Measurements from ENCODE around the gene OR8K5. TPM values are rescaled to one million over a fixed set of nuclear protein-coding genes. Genes with fewer than 3 reads are reported as not detected.
"Not testable (repeated sequence)": the region's sequence is repeated elsewhere in the genome, so short reads cannot be mapped to it uniquely, and the experiment has no call there.

OR8K5 gene
- polyA plus RNA-seq, 1 experiment, result not detected

DNA sequence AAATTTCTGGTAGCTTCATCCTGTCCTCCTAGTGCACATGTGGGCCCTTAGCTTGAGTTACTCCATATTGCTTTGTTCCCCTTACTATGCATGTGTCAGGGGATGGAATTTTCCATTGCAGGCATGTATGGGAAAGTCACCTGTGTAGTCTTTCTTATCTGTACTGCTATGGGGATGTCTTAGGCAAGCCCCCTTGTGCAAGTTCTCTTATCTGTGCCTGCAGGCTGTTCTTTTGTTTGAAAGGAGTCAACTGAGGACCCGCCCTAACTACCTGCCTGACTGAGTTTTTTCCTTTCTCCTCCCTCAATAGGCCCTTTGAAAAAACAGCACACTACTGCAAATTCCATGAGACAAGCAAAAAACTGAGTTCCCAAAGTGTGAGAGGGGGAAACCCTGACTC lies 8.7 kb downstream of the OR8K5 start:
- no peaks in the 10 kb centered on the region for H3K27me3 ChIP-seq (ENCODE audit: control insufficient read depth, insufficient read depth, low read length)
- CTCF ChIA-PET, result no interaction called here
- no peak overlapping the region for H3K27ac ChIP-seq (ENCODE audit: low read depth, low read length)
- POLR2A ChIA-PET, result no interaction called here
- peaks cover 19% of the 10 kb centered on the region for H3K9me3 ChIP-seq (ENCODE audit: control insufficient read depth, insufficient read depth, low read length)
- DNase-seq (ENCODE audit: low read depth, low spot score), result no peak
- TF ChIP-seq, protein P1, sequence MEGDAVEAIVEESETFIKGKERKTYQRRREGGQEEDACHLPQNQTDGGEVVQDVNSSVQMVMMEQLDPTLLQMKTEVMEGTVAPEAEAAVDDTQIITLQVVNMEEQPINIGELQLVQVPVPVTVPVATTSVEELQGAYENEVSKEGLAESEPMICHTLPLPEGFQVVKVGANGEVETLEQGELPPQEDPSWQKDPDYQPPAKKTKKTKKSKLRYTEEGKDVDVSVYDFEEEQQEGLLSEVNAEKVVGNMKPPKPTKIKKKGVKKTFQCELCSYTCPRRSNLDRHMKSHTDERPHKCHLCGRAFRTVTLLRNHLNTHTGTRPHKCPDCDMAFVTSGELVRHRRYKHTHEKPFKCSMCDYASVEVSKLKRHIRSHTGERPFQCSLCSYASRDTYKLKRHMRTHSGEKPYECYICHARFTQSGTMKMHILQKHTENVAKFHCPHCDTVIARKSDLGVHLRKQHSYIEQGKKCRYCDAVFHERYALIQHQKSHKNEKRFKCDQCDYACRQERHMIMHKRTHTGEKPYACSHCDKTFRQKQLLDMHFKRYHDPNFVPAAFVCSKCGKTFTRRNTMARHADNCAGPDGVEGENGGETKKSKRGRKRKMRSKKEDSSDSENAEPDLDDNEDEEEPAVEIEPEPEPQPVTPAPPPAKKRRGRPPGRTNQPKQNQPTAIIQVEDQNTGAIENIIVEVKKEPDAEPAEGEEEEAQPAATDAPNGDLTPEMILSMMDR (IDR thresholded peaks at IDR 0.05; ENCODE audit: low read depth, low read length), result no peak
- no peak overlapping the region for H3K4me3 ChIP-seq (ENCODE audit: low read depth, low read length)

DNA sequence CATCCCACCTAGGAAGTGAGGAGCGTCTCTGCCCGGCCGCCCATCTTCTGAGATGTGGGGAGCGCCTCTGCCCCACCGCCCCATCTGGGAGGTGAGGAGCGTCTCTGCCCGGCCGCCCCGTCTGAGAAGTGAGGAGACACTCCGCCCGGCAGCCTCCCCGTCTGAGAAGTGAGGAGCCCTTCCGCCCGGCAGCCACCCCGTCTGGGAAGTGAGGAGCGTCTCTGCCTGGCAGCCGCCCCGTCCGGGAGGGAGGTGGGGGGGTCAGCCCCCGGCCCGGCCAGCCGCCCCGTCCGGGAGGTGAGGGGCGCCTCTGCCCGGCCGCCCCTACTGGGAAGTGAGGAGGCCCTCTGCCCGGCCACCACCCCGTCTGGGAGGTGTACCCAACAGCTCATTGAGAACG lies 16.4 kb downstream of the OR8K5 start:
- H3K4me3 ChIP-seq (ENCODE audit: low read depth, low read length); CTCF ChIA-PET; POLR2A ChIA-PET: not testable (repeated sequence)

DNA sequence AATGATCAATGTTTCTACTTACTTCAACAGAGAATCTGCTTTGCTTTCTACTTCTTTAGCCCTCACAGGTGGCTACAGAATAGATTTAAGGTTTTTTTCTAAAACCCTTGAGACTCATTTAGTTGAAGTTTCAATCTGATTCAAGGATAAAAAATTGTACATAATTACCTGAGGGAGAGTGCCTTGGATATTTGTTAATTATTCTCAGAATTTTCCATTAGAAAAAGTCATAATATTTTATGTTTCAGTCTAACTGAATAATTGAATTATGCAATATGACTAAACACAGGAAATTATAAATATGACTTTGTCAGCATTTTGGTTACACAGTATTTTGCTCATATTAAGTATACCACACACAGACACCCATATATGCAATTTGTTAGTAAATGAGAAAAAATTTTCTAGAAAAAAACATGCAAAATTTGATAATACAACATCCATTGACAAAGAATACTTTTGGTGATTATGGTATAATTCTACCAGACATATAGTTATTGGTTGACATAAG lies 19.9 kb downstream of the OR8K5 start, which contains the start of gene OR8J3:
TSS of gene OR8J3 (minus strand) at position 51 of the 511 bp plus-strand sequence. CDS start 2,483 bp downstream, outside the sequence.
- TF ChIP-seq, protein P1 (IDR thresholded peaks at IDR 0.05; ENCODE audit: low read depth, low read length), result no peak
- Histone ChIP-seq H3K27ac (ENCODE audit: low read depth, low read length) (no peak within 1 kb of the TSS), H3K4me3 (ENCODE audit: low read depth, low read length) (no peak within 1 kb of the TSS), H3K27me3 (ENCODE audit: control insufficient read depth, insufficient read depth, low read length) (no peaks in the 10 kb centered on the region), H3K9me3 (ENCODE audit: control insufficient read depth, insufficient read depth, low read length) (peaks cover 7% of the 10 kb centered on the region; the same call in 1 of the 2 replicates)
- no peak for DNase-seq (ENCODE audit: low read depth, low spot score)
- ChIA-PET CTCF (no interaction called here), POLR2A (no interaction called here)

More for the DNA sequence above, 16.4 kb downstream of the OR8K5 start:
- H3K27me3 ChIP-seq (ENCODE audit: control insufficient read depth, insufficient read depth, low read length); H3K27ac ChIP-seq (ENCODE audit: low read depth, low read length); DNase-seq (ENCODE audit: low read depth, low spot score); H3K9me3 ChIP-seq (ENCODE audit: control insufficient read depth, insufficient read depth, low read length): not testable (repeated sequence)

DNA sequence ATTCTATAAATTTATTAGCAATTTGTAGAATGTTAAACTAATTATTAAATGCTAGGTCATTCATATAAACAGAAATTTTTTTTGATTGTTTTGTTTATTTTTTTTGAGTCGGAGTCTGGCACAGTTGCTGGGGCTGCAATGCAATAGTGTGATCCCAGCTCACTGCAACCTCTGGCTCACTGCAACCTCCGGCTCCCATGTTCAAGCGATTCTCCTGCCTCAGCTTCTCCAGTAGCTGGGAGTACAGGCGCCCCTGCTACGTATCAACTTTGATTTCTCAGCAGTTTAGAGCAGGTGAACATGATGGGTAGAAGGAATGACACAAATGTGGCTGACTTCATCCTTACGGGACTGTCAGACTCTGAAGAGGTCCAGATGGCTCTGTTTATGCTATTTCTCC lies 38.0 kb downstream of the OR8K5 start, which contains the start of gene OR8H3:
TSS of gene OR8H3 (plus strand) at position 301 of the 400 bp plus-strand sequence. CDS start at position 301, 0 bp downstream.
- H3K27ac ChIP-seq (ENCODE audit: low read depth, low read length), result no peak within 1 kb of the TSS
- no peak within 1 kb of the TSS for H3K4me3 ChIP-seq (ENCODE audit: low read depth, low read length)
- TF ChIP-seq, protein P1 (IDR thresholded peaks at IDR 0.05; ENCODE audit: low read depth, low read length), result no peak
- POLR2A ChIA-PET, result no interaction called here
- peaks cover 10% of the 10 kb centered on the region; the same call in 1 of the 2 replicates for H3K9me3 ChIP-seq (ENCODE audit: control insufficient read depth, insufficient read depth, low read length)
- no peak for DNase-seq (ENCODE audit: low read depth, low spot score)
- H3K27me3 ChIP-seq (ENCODE audit: control insufficient read depth, insufficient read depth, low read length), result no peaks in the 10 kb centered on the region
- CTCF ChIA-PET, result no interaction called here

Other genes starting within 250 kb of the OR8K5 start
- gene OR5W2, start 245.7 kb downstream of the OR8K5 start, polyA plus RNA-seq (2011; rRNA removed), result not detected in 2 replicates
- gene OR5I1, start 223.9 kb downstream of the OR8K5 start, polyA plus RNA-seq (2011; rRNA removed), result not detected in 2 replicates
- gene OR10AG1, start 190.4 kb downstream of the OR8K5 start, polyA plus RNA-seq (2011; rRNA removed), result not detected in 2 replicates
- not detected in 2 replicates for gene OR5F1, start 165.7 kb downstream of the OR8K5 start, polyA plus RNA-seq (2011; rRNA removed)
- gene OR5AS1, start 132.7 kb downstream of the OR8K5 start, polyA plus RNA-seq (2011; rRNA removed), result not detected in 2 replicates
- not detected in 2 replicates for gene OR8I2, start 67.0 kb downstream of the OR8K5 start, polyA plus RNA-seq (2011; rRNA removed)
- gene OR8H2, start 56.6 kb downstream of the OR8K5 start, polyA plus RNA-seq (2011; rRNA removed), result not detected in 2 replicates
- not detected in 2 replicates for gene OR8H3, start 37.9 kb downstream of the OR8K5 start, polyA plus RNA-seq (2011; rRNA removed)
- not detected in 2 replicates for gene OR8J3, start 20.1 kb downstream of the OR8K5 start, polyA plus RNA-seq (2011; rRNA removed)
- not detected in 2 replicates for gene OR5J2, start 16.3 kb upstream of the OR8K5 start, polyA plus RNA-seq (2011; rRNA removed)
- not detected in 2 replicates for gene OR5T2, start 73.9 kb upstream of the OR8K5 start, polyA plus RNA-seq (2011; rRNA removed)
- not detected in 2 replicates for gene OR5T3, start 91.9 kb upstream of the OR8K5 start, polyA plus RNA-seq (2011; rRNA removed)
- not detected in 2 replicates for gene OR5T1, start 113.8 kb upstream of the OR8K5 start, polyA plus RNA-seq (2011; rRNA removed)
- not detected in 2 replicates for gene OR8H1, start 131.9 kb upstream of the OR8K5 start, polyA plus RNA-seq (2011; rRNA removed)
- gene OR8K3, start 154.8 kb upstream of the OR8K5 start, polyA plus RNA-seq (2011; rRNA removed), result not detected in 2 replicates
- not detected in 2 replicates for gene OR8K1, start 185.7 kb upstream of the OR8K5 start, polyA plus RNA-seq (2011; rRNA removed)
- gene OR8J1, start 194.0 kb upstream of the OR8K5 start, polyA plus RNA-seq (2011; rRNA removed), result not detected in 2 replicates
- gene OR8U1, start 215.3 kb upstream of the OR8K5 start, polyA plus RNA-seq (2011; rRNA removed), result not detected in 2 replicates

Measured in AG04450 (cell line).